ENCODE results near the gene PLD4.
A peak's percentile ranks its signal among the peaks of the same experiment; 100 is the strongest.

PLD4 gene

DNA sequence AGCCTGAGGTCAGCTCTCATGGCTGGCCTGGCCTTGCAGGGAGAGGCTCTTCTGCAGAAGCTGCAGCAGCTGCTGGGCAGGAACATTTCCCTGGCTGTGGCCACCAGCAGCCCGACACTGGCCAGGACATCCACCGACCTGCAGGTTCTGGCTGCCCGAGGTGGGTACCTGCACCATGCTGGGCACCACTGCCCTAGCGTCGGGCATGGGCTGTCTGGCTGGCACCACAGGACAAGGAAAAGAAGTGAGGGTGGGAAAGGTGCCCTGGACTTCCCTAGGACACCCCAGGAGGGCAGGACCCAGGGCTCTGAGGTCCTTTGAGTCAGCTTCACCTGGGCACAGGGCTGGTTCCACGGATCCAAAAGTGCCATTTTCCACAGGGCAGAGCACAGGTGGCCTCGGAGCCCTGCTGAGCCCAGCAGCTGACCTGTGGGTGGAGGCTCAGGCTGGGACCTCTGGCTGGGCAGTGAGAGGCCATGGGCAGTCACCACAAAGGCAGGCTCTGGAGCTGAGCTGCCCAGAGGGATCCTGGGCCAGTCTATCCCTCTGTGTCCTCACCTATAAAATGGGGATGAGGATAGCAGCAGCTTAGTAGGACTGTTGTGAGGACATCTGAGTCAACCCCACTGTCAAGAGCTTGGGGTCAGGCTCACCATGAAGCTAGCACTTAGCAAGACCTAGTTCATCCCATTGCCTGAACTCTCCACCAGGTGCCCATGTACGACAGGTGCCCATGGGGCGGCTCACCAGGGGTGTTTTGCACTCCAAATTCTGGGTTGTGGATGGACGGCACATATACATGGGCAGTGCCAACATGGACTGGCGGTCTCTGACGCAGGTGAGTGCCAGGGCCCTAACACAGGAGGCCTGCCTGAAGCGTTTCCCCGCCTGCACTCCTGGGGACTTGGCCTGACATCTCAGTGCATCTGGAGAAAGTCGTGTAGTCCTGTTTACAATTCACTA lies 4.9 kb downstream of the PLD4 start:
- DNase-seq, result no peak

DNA sequence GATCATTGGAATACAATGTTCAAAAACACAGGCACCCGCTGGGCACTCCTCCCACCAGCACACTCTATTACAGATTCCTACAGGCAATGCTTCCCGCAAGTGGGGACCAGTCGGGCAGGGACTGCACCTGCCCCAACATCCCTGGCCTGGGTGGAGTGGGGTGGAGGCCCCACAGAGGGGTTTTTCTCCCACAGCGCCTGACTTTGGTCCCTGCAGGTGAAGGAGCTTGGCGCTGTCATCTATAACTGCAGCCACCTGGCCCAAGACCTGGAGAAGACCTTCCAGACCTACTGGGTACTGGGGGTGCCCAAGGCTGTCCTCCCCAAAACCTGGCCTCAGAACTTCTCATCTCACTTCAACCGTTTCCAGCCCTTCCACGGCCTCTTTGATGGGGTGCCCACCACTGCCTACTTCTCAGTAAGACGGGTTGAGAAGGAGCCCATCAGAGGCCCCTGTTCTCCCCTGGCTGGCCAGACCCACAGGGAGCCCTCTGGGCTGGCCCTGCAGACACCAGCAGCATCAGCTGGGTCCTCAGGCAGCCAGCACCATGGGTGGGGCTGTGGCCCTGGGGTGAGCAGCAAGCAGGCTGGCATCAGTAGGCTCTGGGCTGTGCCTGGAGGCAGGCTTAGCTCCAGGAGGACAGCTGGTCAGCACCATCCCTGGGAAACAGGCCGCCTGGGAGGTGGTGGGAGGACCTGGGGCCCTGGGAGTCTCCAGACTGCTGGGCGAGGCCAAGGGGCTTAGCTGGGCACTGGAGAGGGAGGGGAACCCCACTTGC lies 6.0 kb downstream of the PLD4 start:
- no peak for DNase-seq

DNA sequence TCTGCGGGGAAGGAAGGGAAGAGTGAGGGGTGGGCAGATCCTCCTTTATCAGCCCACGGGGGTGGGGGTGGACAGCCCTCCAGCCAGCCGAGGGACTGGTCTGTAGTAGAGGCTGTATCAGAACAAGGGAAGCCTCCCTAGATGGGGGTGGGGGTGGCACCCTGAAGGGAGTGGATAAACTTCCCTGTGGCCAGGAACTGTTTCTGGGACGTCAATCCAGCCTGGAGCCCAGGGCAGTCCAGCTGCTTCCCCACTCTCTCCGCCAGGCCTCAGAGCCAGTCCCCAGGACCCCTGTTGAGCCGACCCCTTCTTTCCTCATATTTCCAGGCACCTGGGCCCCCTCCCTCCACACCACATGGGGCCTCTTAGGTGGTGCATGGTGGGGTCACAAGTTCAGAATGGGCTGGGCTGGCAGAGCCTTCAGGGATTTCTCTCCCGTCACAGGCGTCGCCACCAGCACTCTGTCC lies 6.7 kb downstream of the PLD4 start:
- DNase-seq, result no peak

DNA sequence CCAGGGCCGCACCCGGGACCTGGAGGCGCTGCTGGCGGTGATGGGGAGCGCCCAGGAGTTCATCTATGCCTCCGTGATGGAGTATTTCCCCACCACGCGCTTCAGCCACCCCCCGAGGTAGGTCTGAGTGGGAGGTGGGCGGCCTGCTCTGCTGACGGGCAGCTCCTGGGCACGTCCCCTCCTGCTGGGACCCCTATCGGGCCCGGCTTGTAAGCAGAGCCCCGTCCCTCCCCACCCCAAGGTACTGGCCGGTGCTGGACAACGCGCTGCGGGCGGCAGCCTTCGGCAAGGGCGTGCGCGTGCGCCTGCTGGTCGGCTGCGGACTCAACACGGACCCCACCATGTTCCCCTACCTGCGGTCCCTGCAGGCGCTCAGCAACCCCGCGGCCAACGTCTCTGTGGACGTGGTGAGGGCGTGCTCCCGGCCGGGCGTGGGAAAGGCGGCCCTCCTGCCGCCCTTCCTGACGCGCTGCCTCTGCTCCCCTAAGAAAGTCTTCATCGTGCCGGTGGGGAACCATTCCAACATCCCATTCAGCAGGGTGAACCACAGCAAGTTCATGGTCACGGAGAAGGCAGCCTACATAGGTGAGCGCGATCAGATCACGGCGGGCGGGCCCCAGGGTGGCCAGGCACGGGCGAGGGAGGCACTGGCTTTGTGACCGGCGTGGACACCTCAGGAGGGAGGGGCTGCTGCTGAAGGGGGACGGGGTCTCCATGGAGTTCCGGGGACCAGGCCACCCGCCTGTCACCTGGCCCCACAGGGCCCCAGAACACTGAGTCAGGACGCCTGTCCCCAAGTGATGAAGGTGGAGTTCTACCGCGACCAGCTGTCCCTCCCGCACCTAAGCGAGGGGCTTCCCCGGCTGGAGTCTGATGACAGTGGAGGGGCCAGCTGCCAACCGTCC lies 7.3 kb downstream of the PLD4 start:
- no peak for DNase-seq

DNA sequence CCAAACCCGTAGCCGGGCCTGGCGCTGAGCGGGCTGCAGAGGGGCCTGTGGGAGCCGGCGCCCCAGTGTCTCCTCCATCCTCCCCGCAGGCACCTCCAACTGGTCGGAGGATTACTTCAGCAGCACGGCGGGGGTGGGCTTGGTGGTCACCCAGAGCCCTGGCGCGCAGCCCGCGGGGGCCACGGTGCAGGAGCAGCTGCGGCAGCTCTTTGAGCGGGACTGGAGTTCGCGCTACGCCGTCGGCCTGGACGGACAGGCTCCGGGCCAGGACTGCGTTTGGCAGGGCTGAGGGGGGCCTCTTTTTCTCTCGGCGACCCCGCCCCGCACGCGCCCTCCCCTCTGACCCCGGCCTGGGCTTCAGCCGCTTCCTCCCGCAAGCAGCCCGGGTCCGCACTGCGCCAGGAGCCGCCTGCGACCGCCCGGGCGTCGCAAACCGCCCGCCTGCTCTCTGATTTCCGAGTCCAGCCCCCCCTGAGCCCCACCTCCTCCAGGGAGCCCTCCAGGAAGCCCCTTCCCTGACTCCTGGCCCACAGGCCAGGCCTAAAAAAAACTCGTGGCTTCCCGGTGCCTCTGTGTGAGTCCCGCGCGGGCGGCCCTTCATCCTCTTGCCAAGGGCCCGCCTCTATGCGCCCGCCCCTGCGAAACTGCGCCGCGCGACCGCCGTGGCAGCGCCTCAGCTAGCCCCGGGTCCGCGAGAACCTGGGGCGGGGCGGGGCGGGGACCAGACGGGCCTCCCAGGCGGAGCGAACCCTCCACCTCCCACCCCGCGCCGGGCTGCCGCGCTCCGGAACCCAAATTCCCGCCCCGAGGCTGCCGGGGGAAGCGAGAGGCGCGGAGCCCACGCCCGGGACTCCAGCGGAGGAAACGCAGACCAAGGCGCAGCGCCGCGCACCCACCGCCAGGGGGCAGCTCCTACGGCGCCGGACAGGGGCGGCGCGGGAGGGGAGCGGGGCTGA lies 8.3 kb downstream of the PLD4 start:
- DNase-seq, result peak; percentile 81

DNA sequence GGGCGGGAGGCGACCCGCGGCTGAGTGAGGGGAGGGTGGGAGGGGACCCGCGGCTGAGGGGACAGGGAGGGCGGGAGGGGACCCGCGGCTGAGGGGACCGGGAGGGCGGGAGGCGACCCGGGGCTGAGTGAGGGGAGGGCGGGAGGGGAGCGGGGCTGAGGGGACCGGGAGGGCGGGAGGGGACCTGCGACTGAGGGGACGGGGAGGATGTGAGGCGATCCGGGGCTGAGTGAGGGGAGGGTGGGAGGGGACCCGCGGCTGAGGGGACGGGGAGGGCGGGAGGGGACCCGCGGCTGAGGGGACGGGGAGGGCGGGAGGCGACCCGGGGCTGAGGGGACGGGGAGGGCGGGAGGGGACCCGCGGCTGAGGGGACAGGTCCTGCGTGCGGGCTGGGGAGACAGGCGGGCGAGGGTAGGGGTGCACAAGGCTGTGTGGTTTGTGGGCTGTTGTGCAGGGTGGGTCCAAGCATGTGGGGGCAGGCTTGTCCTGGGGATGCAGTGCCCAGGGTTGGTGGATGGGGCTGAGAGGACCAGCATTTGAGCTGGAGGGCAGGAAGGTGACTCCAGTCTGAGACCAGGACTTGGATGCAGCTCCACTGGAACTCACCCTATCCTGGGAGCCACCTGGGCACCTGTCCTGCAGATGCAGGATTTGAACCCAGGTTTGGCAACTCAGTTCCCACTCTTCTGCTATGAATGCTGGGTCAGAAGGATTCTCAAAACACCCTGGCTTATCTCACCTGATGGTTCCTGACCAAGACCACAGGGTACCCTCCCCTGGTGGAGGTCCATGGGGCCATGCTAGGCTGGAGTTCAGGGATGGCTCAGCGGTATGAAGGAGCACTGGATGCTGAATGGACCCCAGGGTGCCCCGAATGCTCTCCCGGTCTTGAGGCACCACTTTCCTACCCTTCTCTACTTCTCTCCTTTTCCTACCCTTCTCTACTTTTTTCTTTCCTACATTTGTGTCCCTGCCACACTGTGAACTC lies 9.4 kb downstream of the PLD4 start:
- DNase-seq, result no peak

DNA sequence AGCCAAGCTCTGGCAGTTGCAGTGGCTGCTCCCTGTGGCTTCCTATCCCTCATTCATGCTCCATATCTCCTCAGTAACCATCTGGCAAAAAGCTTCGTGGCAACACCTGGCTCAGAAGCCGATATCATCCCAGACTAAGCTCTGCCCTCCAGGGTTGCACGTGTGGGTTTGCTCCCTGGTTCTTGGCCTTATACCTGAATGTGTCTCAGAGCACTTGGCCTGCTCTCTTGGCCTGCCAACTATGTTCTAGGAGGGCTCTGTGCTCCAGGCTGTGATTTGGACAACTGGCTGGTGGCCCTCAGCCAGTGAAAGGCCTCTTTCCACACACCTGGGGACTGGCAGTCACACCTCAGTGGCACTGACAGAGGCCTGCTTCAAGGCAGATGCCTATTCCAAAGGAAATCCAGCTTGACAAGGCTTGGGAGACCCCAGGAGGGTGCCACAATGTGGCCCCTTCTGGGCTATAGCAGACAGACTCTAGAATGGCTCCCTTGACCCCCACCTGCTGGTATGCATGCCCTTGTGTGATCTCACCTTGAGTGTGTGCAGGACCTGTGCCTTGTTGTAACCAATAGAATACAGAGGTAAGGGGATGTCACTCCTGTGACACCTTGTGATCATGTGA lies 10.5 kb downstream of the PLD4 start:
- no peak for DNase-seq

DNA sequence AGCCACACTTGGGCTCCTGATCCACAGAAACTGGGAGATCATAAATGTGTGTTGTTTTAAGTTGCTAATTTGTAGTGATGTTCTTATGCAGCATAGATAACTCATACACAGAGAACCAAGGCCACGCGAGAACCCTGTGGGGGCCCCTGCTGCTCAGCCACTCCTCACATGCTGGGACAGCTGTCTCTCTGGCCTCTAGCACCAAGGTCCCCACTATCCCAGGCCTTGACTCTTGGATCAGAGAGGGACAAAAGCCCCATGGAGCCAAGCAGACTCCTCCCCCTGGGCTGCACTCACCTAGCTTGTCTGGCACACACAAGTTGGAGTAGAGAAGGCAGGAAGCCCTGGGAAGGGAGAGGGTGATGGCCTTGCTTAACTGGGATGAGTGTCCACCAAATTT lies 11.3 kb downstream of the PLD4 start:
- no peak for DNase-seq

DNA sequence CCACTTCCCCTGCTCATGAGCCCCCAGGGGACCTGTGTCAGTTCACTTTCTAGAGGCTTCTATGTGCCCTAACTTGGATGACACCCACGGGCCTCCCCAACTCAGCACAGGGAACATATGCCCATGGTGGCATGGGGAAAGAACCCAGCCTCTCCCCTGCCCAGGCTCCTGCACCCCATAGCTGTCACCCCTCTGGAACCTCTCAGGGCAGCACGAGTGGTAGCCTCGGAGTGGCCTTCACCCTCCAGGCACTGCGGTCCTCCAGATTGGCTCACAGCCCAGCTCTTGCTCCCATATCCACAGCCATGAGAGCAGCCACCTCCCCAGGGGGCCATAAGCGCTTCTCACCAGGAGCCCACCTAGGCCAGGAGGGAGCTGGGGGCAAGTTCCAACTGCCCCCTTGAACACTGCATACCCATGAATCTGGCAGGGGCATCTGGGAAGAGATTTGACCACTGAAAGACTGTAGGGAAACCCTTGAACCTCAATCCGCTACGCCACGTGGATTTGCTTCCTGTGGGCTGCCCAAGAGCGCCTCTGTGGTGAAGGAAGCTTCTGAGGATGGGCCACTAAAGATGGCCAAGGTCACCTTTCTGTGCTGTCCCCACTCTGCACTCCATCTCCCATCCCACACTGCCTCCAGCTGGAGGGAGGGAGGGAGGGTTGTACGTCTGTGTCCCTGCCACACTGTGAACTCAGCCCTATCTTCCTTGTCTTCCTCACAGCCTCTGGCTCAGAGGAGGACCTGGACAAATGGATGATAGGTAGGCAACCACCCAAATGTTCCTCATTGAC lies 11.9 kb downstream of the PLD4 start:
- DNase-seq, result no peak

DNA sequence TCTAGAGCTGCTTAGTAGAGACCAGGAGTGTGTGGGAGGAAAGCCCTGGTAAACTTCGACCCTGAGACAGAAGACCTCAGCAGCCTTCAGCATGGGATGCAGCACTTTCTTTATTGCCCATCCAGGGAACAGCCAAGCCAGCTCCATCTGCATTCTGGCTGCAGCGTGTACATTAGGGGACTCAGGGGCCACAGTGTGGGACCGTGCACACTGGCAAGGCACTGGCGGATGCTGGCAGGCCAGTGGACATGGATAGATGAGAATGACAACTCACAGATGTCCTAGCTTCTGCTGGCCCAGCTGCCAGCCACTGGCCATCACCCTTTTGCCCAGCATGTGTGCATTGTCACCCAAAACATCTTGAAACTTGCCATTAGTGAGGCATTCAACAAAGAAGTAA lies 12.5 kb downstream of the PLD4 start:
- no peak for DNase-seq

DNA sequence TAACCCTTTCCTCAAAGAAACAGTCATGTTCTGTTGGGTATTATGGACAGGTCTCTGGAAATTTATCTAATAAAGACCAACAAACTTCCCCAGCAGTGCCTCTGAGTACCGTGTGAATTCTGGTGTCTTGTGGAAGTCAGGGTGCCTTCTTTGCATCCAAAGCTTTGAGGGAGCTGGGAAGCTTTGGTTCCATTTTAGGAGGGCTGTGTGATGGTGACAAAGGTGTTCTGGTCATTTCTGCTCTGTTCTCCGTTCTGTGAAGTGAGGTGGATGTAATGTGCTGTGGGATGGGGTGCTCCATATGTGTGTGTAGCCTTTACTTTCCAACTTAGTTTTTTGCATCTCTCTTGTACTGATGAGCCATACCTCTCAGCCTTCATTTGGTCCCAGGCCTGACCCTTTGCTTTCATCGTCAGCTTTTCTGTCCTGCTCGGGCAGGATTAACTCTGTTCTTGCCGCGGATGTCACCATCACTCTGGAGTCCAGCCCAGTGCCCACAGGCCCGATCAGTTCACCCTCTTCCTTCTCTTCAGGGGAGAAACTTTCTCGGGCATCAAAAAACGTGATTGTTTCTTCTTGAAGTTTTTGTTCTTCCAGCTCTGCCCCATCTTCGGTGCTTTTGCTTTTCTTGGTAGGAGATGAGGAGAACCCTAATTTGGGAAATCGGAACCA lies 13.2 kb downstream of the PLD4 start:
- no peak for DNase-seq

DNA sequence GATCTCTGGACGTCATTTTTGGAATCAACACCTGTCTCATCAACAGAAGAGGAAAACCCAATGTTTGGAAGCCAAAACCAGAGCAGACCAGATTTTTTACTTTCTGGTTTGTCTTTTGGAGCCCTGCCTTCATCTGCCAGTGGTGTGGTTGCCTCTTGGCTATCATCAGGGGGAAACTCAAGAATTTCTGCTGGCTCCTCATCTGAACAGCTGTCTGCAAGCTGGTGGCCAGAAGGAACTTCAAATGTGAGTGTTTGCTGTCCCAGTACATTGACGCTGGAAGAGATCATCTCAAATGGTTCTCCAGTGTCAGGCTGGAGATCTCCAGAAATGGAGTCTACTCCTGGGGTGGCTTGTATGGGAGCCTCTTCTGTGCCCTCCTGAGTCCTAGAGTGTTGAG lies 13.8 kb downstream of the PLD4 start:
- DNase-seq, result no peak

DNA sequence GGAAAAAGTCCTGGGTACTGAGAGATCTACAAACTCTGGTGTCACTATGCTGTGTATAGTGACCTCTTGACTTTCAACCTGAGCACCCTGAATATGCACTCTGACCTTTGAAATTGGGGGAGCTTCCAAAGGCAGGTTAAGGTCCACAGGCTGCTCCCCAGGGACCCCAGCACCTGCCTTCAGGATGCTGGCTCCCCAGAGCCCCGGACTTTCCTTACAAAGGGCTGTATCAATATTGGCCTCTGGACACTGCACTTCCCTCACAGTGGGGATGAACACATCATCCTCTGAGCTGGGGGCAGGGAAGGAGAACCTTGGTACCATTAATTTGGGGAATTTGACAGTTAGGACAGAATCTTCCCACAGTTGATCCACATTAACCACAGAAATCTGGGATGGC lies 14.3 kb downstream of the PLD4 start:
- no peak for DNase-seq

DNA sequence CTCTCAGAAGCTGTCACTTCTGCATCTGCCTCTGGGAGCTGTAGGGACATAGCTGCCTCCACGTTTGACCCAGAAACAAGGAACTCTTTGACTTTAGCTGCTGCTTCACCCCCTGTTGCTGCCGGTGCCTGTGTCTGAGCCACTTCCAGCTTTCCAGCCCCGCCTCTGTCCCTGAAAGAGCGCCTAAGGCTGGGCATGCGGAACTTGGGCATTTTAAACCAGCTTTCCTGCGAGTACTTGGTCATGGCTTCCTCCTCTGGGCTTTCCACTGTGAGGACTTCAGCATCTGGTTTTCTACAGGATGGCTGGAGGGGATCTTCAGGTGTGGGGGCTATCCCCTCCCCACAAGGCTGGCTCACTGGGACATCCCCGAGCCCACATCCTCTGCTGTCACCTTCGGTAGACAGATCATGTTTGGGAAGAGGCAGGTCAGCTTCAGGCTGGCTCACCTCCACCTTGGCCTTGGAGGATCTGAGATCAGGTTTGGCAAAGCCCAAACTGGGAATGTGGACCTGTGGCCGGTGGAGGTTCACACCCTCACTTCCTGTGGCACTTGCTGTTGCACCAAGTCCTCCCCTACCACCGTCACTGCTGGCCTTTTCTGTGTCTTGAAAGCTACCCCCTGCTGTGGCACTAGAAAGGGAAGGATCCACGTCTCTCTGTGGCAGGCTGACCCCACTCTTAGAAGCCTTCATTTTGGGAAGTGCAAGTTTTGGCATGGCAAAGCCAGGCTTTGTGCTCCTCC lies 15.2 kb downstream of the PLD4 start:
- DNase-seq, result no peak

DNA sequence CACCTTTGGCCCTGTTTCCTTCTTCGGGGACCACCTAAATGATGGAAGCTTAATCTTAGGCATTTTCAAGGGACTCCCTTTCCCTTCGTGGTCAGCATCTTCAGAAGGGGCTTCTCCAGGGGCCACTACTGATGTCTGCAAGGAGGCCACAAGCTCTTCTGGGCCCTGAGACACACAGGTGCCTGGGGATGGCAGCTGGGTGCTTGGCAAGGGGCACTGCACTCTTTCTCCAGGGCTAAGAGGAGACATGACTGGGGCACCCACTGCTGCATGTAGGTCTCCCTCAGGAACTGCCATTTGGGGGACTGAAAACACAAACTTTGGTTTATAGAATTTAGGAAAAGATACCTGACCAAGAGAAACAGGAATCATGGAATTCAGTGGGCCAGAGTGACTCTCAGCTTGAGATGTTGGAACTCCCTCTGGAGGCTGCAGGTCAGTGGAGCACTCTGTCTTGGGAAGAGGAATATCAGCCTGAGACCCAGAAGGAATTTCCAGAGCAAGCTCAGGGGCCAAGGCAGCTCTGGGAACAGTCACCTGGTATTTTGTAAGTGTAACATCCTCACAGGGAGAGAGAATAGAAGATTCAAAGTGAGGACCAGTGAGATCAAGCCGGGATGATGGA lies 16.0 kb downstream of the PLD4 start:
- DNase-seq, result no peak

DNA sequence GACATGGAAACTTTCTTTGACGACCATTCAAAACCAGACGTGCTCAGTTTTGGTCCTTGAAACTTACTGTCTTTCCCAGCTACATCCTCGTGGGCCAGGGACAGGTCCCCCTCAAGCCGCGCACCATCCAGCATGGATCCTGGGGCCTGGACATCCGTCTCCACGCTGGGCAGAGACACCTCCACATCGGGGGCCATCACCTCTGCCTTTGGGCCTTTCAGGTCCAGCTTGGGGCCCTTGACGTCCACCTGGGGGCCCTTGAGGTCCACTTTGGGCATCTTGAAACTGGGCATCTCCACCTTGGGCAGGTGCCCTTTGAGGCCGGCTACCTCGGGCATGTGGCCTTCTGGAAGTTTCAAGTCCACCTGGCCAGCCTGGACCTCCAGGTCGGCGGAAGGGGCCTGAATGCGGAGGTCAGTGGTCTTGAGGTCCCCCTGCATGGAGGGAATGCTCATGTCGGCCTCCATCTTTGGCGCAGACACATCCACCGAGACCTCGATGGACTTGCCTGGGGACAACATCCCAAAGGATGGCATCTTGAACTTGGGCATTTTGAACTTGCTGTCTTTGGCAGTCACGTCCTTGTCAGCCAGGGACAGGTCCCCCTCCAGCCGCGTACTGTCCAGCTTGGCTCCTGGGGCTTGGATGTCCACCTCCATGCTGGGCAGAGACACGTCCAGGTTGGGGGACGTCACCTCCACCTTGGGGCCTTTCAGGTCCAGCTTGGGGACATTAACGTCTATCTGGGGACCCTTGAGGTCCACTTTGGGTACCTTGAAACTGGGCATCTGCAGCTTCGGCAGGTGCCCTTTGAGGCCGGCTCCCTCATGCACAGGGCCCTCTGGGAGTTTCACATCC lies 17.1 kb downstream of the PLD4 start:
- DNase-seq, result no peak

Measured in T1000 (cell line).